HG03571 (cell line): ENCODE measurements around the gene NUAK2.
A peak's percentile ranks its signal among the peaks of the same experiment; 100 is the strongest.
"Not testable (repeated sequence)": the region's sequence is repeated elsewhere in the genome, so short reads cannot be mapped to it uniquely, and the experiment has no call there.

Source experiments
- ATAC-seq: cut with Tn5 transposase; IDR thresholded peaks from one replicate; pipeline ENCODE4 v1.9.1; 2021; ENCODE audit not compliant: unreplicated experiment

NUAK2 gene

DNA sequence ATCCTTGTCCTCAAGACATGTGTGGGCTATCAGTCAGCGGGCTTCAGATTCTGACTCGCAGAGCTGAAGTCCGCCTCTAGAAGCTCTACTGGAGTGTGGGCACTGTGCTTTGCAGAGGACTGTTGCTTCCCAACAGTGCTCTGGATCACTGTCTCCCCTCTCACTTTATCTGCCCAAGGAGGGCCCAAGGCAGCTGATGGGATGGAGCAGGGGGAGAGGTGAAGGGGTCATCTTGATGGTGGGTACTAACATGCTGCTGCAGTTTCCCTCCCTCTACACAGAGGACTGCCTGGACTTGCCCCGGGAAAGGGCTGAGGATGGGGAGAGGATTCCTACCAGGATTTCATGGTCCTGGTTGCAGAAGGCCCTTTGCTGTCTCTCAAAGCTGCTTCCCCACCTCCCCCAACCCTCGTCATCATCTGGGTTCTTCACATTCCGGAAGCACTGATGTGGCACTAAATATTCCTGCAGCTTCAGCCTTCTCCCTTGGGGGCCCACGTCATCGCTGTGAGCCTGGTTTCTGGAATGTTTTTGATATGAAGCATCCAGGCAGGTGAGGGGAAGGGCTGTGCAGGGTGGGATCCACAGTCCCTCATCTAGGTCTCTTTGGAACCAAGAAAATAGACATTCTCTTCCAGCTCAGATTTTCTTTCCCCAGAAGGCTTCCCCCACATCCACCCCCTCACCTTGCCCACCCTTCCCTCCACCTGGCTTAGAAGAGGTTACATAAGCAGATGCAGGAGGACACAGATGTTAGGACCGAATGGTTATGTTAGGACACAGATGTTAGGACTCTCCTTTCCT lies 23.2 kb downstream of the NUAK2 start:
- no peak for ATAC-seq

DNA sequence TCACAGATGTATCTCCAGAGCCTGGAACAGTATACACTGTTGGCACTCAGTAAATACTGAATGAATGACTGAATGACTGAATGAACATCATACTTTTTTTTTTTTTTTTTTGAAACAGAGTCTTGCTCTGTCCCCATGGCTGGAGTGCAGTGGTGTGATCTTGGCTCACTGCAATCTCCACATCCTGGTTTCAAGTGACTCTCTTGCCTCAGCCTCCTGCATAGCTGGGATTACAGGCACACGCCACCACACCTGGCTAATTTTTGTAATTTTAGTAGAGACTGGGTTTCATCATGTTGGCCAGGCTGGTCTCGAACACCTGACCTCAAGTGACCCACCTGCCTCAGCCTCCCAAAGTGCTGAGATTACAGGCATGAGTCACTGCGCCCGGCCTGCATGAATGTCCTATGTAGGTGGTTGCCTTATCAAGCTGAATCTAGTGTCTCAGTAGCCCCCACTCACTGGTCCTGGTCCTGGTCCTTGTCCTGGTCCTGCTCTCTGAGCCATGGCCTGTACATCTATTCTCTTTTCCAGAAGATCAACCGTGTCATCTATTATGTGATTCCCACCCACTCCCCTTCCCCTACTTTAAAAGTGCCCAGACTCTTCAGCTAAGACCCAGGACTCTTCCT lies 23.9 kb downstream of the NUAK2 start:
- not testable (repeated sequence) for ATAC-seq

DNA sequence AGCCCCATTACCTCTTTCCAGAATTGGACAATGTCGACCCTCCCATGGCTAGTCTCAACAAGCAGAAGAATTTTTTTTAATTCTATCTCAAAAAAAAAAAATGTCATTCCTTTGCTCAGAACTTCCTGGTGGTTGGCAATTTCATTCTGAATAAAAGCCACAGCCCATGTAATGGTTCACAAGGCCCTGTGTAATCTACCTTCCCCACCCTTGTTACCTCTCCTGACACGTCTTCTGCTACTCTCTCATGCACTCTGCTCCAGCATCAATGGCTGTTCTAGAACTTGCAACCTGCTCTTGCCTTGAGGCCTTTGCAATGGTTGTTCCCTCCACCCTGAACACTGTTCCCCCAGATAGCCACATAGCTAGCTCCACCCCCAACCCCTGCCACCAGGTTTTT lies 25.4 kb downstream of the NUAK2 start:
- ATAC-seq, result no peak

DNA sequence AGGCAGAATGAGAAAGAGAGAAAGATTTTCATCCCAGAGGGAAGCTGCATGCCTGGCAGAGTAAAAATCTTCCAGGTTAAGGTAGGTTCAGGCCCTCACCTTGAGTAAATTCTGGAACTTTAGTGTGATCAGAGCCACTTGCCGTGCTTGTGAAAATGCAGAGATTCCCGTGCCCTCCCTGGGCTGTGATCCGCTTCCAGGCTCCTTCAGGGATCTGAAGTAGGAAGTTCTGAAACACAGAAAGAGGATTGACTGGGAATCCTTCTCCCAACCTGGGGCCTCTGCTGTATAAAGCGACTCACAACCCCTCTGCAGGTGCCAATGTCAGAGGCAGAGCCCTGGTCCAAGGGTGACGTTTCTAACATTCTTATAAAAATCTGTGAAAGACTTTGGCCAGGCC lies 26.6 kb downstream of the NUAK2 start:
- ATAC-seq, result no peak

DNA sequence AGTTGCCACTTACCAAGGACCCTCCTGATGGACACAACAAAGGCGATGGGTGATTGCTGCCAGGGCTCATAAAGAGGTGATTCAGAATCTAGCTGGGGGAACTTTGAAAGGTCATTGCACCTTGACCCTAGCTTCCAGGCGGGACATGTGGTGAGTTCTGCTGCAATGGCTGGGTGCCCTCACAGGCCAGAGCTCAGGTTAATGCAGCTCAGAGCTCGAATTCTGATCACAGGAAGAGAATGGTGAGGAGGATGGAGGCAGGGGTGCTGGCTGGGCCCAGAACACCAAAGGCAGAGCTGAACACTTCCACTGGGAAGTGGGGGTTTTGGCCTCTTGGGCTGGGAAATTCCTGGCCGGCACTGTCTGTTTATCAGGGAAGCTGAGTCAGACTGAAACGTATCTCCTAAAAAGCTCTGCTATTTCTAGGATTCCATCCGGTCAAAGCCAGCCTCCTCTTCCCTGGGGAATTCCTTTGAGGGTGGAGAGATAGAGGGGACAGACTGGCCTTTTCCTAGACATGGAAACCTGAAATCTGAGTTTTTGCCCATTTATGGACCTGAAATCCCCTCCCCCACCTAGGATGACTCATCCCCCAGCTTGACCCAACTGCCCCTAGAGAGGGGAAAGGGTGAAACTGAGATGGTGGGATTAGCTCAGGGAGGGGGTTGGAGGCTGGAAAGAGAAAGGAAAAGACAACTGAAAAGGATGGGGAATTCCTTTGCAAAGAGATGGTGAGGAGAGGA lies 27.2 kb downstream of the NUAK2 start:
- ATAC-seq, result no peak

DNA sequence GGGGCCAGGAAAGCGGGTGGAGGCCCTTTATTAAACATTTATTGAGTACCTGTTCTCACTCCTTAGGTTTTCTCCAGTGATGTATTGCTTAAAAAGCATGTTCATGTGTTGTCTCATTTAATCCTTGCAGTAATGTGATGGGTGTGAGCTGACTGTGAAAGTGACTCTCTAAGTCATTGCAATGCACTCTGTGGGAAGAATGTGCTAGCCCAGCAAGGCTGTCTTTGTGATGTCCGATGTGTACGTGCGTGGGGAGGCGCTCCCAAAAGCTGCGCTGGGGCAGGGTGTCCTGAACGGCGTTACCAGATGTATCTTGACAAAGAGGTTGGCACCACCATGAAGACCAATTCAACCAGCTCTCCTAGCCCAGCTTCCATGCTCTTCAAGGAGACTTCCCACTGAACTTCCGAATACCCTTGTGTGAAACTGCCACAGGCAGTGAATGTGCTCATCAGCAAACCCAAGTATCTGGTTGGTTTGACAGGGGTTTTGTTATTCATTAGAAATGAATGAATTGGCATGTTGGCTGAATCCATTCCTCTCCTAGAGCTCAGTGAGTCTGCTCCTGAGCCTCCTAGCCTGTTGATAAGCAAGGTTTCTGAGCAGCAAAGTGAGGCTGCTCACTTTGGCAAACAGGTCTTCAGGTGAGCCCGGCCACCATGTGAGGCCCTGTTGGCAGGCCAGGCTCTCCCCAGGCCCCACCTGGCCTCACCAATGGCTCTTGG lies 28.0 kb downstream of the NUAK2 start:
- no peak for ATAC-seq

DNA sequence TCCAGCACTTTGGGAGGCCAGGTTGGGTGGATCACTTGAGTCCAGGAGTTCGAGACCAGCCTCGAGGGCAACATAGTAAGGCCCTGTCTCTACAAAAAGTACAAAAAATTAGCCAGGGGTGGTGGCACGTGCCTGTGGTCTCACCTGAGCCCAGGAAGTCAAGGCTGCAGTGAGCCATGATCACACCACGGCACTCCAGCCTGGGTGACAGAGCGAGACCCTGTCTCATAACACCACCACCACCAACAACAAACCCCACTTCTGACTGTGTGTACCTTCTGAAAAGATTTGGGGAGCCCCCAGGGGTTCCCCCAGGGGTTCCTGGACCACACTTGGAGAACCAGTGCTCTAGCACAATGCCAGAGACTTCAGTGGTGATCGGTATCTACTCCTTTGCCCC lies 29.9 kb downstream of the NUAK2 start:
- ATAC-seq, result no peak

DNA sequence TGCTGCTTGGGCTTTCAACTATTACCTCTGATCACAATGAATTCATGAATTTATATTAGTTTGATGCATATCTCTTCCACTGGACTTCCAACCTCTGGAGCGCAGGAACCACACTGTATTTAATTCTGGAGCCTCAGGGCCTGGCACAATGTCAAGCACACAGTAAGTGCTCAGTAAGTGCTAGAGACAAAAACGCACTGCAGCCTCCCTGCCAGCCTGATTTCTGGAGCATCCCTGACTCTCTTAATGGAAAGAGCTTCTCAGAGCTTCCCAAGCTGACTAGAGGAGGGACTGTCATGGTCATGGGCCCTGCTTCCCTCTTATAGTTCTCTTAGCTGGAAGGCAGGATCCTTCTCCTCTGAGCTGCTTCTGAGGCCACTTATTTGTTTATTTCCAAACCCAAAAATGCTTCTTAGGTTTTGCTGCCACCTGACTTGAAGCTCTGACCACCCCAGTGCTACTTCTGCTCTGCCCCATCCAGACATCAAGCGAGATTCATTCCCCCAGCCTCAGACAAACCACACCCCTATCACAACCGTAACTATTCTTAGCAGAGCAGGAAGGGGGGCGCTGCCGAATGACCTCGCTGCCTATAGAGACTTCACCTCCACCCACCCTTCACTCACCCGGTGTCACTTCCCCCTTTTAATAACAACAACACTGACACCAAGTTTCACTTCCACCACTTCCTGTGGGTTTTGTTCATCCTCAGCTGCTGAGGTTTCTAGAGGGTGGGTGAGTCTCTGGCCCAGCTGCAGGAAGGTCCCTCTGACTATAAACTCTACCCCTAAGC lies 33.6 kb downstream of the NUAK2 start:
- ATAC-seq, result peak; percentile 82

DNA sequence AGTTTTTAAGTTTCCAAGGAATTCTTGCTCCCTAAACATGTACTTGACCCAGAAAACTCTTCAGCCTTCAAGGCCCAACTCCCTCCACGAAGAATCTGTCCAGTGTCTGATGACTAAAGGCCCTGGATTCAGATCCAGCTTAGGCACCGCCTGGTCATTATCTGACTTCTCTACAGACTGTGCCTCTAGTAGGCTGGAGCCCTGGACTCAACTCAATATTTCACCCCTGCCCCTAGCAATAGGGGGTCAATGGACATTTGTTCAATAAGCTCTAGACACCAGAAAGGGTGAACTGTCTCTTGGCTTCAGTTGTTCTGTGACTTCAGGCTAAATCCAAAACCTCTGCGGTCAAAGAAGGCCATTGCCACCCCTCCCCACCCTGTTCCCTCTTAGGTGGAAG lies 34.5 kb downstream of the NUAK2 start:
- no peak for ATAC-seq

DNA sequence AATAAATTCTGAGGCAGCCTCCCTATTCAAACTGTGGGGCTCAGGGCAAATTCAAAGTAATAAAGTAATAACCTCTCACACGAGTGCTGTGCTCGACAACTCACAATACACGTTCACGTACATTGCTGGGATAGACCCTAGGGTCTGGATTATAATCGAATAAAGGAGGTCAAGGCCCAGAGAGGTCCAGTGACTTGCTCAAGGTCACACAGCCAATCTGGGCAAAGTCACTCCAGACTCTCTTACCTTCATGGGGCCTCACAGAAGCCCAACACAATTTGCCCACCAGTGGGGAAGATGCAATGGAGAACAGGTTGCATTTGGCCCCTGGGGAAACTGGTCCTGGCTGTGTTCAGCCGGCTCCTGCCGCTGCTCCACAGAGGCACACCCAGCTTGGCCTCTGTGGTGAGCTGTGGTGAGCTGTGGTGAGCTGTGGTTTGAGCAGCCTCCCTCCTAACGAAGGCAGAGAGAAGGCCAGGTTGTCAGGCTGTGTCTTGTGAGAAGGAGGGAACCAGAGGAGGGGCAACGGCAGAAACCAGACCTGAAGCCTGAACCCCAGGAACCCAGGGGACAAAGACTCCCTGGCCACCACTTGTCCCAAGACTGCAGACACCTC lies 35.1 kb downstream of the NUAK2 start:
- no peak for ATAC-seq

DNA sequence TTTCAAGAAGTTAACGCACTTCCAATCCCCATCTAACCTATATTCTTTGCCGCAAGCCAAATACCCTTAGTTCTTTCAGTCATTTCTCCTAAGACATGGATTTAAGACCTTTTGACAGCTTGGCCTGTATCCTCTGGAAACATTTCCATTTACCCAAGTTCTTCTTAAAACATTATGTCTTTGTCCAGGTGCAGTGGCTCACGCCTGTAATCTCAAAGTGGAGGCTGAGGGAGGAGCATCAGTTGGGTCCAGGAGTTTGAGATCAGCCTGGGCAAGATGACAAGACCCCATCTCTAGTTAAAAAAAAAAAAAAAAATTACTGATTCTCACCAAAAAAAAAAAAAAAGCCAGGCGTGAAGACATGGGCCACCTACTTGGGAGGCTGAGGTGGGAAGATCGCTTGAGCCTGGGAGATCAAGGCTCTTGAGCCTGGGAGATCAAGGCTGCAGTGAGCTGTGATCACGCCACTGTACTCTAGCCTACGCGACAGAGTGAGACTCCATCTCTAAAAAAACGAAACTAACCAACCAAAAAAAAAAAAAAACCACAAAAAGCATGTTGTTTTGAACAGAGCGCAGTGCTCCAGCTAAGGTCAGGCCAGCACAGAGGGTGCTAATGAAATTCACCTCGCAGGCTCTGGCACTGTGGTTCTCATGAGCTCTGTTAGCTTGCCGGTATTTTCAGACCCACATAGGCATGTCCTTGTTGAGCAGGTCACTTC lies 36.0 kb downstream of the NUAK2 start:
- no peak for ATAC-seq

DNA sequence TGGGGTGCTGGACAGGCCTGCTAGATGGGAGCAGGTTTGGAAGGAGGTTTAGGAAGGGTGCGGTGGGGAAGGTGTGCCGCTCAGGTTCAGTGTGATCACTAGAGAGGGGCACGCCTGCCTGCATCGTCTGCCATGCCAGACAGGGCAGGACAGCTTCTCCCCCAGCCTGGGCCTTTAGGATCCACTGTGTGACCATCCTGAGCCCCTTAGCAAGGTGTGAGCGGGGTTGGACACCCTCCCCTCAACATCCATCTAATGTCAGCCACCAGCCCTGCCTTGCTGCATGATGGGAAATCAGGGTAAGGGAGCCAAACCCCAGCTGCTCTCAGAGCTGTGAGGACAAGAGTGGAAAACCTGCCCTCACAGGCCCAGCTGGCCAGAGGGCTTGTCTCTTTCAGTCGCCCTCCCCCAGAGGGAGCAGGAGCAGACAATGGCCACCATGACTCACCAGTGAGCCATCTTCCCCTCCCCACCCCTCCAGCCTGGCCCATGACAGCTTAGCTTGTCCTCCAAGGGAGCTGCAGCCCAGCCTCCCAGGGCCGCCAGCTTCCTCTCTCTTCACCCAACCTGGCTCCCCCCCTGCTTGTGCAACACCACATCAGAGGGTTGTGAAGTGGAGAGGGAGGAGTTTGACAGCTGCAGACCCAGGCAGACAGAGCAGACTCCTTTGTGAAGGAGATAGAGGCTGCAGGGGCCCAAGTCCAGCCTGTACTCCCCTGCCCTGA lies 37.0 kb downstream of the NUAK2 start:
- no peak for ATAC-seq

DNA sequence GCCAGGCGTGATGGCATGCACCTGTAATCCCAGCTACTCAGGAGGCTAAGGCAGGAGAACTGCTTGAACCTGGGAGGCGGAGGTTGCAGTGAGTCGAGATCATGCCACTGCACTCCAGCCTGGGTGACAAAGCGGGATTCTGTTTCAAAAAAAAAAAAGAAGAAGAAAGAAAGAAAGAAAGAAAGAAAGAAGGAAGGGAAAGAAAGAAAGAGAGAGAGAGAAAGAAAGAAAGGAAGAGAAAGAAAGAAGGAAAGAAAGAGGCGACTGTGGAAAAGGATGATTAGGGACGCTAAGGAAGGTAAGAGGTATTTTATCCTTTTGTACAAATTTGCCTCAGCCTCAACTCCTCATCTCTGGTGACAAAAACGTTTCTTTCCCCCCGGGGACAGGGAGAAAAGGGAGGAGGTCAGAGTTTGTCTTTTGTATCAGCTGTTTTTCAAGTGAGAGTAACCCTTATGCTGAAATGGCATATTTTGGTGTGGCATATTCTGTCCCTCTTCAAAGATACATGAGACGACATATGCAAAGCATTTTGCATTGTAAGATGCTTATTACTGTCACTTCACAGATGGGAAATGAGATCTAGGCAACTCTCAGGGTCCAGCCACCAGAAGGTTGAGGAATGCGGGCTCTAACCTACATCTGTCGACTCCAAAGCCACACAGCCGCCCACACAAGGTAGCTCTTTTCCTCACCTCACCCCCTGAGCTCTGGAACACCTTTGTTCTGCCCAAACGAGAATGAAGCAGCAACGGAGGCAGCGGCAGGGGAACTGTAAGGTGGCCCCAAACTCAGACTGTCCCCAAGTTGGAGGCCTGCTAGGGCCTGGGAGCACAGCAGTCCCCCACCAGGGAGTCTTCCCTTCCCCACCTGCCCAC lies 38.0 kb downstream of the NUAK2 start:
- no peak for ATAC-seq

DNA sequence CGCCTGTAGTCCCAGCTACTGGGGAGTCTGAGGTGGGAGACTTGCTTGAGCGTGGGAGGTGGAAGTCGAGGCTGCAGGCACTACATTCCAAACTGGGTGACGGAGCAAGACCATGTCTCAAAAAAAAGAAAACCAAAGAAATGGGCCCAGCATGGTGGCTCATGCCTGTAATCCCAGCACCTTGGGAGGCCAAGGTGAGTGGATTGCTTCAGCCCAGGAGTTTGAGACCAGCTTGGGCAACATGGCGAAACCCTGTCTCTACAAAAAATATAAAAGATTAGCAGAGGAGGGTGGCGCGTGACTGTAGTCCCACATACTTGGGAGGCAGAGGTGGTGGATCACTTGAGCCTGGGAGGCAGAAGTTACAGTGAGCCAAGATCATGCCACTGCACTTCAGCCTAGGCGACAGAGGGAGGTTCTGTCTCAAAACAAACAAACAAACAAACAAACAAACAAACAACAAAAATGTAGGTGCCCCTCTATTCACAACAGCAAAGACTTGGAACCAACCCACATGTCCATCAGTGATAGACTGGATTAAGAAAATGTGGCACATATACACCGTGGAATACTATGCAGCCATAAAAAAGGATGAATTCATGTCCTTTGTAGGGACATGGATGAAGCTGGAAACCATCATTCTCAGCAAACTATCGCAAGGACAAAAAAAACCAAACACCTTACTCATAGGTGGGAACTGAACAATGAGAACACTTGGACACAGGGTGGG lies 40.7 kb downstream of the NUAK2 start:
- not testable (repeated sequence) for ATAC-seq

DNA sequence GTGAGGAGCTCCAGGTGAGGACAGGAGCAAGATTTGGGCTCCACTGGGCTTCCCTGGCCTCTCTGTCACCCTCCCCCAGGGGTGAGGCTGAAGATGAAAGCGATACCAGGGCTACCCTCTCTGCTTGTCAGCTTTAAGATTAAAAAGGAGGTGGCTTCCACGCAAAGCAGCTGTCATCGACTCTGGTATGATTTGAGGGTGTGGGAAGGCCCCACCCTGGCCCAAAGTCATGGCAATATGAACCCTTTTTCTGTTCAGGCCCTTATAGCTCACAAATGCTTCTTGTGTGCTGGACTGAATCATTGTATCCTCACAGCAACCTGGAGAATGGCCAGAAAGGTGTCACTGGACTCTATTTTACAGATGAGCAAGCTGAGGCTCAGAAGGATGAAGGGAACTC lies 41.6 kb downstream of the NUAK2 start:
- no peak for ATAC-seq

DNA sequence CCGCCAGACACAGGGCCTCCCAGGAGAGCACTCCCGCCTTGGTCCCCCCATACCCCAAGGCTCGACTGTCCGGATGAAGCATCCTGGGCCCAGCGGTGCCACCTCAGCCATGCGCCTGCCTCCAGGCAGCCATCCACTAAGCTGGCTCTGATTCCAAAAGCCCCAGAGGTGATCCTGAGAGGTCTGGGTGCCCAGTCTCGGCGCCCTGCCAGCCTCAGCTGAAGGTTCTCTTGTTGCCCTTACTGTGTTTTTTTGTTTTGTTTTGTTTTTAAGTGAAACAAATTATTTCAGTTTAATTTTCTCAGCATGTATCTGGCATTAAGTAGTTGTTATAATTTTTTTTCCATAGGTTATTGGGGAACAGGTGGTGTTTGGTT lies 44.9 kb downstream of the NUAK2 start:
- ATAC-seq, result no peak
